Panc1 (cell line): ENCODE data around the gene SYNPR.

Experiments used
- TF ChIP-seq, protein P1 (sequence below), 2 experiments: IDR thresholded peaks; 2 replicates each; pipeline ENCODE4 v1.6.1; 2011 to 2012; ENCODE audit warnings: low read depth in 2 of 2, control low read depth in 1 of 2, low read length in 1 of 2, mild to moderate bottlenecking in 1 of 2, moderate library complexity in 1 of 2; ENCODE audit not compliant: insufficient read depth in 1 of 2
- TF ChIP-seq, protein P2 (sequence below): fragments of 450-650 bp; IDR thresholded peaks from 2 replicates; pipeline ENCODE4 v1.5.1; 2017; ENCODE audit warnings: mild to moderate bottlenecking

DNA sequence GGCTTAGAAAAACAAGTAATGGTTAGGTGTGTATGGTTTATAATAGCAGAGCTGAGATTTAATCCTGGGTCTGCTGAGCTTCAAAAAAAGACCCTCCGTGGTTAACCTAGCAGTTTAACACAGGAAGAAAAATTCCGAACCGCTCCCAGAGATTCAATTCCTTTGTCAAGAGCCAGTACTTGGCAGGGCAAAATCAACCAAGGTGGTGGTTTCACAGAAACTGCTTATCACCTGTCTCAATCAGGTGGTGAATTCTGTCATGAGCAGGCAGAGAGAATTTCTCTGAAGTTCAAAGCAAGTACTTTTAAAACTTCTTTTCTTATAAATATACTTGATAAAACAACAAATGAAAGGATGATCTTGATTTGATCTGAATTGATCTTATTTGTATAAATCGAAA, 17.2 kb downstream of the SYNPR start:
- TF ChIP-seq, protein P1, sequence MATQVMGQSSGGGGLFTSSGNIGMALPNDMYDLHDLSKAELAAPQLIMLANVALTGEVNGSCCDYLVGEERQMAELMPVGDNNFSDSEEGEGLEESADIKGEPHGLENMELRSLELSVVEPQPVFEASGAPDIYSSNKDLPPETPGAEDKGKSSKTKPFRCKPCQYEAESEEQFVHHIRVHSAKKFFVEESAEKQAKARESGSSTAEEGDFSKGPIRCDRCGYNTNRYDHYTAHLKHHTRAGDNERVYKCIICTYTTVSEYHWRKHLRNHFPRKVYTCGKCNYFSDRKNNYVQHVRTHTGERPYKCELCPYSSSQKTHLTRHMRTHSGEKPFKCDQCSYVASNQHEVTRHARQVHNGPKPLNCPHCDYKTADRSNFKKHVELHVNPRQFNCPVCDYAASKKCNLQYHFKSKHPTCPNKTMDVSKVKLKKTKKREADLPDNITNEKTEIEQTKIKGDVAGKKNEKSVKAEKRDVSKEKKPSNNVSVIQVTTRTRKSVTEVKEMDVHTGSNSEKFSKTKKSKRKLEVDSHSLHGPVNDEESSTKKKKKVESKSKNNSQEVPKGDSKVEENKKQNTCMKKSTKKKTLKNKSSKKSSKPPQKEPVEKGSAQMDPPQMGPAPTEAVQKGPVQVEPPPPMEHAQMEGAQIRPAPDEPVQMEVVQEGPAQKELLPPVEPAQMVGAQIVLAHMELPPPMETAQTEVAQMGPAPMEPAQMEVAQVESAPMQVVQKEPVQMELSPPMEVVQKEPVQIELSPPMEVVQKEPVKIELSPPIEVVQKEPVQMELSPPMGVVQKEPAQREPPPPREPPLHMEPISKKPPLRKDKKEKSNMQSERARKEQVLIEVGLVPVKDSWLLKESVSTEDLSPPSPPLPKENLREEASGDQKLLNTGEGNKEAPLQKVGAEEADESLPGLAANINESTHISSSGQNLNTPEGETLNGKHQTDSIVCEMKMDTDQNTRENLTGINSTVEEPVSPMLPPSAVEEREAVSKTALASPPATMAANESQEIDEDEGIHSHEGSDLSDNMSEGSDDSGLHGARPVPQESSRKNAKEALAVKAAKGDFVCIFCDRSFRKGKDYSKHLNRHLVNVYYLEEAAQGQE (IDR thresholded peaks at IDR 0.05; ENCODE audit: insufficient read depth in 1 of 2, low read depth in 2 of 2, low read length in 1 of 2), result no peak
- TF ChIP-seq, protein P2, sequence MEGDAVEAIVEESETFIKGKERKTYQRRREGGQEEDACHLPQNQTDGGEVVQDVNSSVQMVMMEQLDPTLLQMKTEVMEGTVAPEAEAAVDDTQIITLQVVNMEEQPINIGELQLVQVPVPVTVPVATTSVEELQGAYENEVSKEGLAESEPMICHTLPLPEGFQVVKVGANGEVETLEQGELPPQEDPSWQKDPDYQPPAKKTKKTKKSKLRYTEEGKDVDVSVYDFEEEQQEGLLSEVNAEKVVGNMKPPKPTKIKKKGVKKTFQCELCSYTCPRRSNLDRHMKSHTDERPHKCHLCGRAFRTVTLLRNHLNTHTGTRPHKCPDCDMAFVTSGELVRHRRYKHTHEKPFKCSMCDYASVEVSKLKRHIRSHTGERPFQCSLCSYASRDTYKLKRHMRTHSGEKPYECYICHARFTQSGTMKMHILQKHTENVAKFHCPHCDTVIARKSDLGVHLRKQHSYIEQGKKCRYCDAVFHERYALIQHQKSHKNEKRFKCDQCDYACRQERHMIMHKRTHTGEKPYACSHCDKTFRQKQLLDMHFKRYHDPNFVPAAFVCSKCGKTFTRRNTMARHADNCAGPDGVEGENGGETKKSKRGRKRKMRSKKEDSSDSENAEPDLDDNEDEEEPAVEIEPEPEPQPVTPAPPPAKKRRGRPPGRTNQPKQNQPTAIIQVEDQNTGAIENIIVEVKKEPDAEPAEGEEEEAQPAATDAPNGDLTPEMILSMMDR, result no peak
